ENCODE measurements around the gene ZNF688. TPM values are rescaled to one million over a fixed set of nuclear protein-coding genes. Genes with fewer than 3 reads are reported as not detected.
A peak's percentile ranks its signal among the peaks of the same experiment; 100 is the strongest.

ZNF688 gene
- total and polyA plus RNA-seq, 2 of the 8 experiments (the other 6 are each of a cell fraction or from before 2014, with no cell fraction given): 2.7 to 3.5 TPM

DNA sequence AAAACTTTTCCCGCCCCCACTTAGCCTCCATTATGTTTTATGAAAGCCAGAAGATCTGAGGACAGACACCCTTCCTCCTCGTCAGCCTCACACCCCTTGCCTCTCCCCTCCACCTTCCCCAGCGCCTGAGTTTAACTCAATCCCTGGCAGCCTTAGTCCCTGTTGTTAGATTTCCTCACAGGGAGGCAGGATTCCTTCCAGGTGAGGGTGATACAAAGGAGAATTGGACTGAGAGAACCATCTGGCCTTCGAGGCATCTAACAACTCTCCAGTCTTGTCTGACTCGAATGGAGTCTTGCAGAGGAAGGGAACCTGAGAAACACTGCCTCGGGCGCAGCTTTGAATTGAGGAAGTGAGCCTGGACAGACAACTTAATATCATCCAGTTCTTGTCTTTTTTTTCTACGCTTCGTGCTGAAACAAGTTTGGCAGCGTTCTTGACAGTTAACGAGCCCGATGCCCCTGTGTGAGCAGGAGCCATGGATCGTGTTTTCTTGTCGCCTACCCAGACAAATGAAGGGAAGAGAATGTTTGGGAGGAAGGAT lies 43.8 kb downstream of the ZNF688 start:
- ChIA-PET CTCF (ENCODE audit: partially characterized antibody) (interaction anchor here (0.6 to 2.9 kb wide), 5 partner anchors 30 to 98 kb away, joined by 3 to 12 read pairs (median 3); partner anchors contain the start of gene DCTPP1), POLR2A (ENCODE audit: partially characterized antibody) (interaction anchor here (0.7 to 5.7 kb wide), 24 partner anchors 8 to 278 kb away, joined by 3 to 48 read pairs (median 3); partner anchors contain the start of genes CD2BP2, DCTPP1, ZNF48 and ZNF689)
- H2BK20ac ChIP-seq (ENCODE audit: low read length): no peak overlapping the region
- H3K4me3 ChIP-seq (ENCODE audit: extremely low read depth in 1 of 4, insufficient read depth in 2 of 4, low read depth in 3 of 4, low read length in 4 of 4): peak overlapping the region; percentile 25 to 99 (median 34); a peak in 5 of 8 replicates
- peaks cover 2% of the 10 kb centered on the region; the same call in 1 of the 2 replicates for H3K23me2 ChIP-seq (ENCODE audit: low read depth, low read length)
- peak overlapping the region; percentile 71 to 81 for H3K4me2 ChIP-seq (ENCODE audit: insufficient read depth in 1 of 2, low read depth in 2 of 2, low read length in 2 of 2)
- H3K27me3 ChIP-seq (replicated peaks in 1 of 4; ENCODE audit: control insufficient read depth in 3 of 4, extremely low read depth in 1 of 4, insufficient read depth in 3 of 4, low read length in 3 of 4): no peaks in the 10 kb centered on the region
- peak overlapping the region; percentile 70 for H3K27ac ChIP-seq (ENCODE audit: low read depth, low read length)
- peak overlapping the region; percentile 51; the same call in 1 of the 2 replicates for H4K8ac ChIP-seq (ENCODE audit: extremely low read depth, insufficient read depth, low read length)
- H3K18ac ChIP-seq (ENCODE audit: extremely low read depth, low read length): peak overlapping the region; percentile 99
- peak overlapping the region; percentile 92 for H2BK5ac ChIP-seq (ENCODE audit: low read depth, low read length)
- H4K91ac ChIP-seq (replicated peaks; ENCODE audit: insufficient read length, low read length): peak overlapping the region; percentile 66
- peaks cover 2% of the 10 kb centered on the region; the same call in 1 of the 2 replicates for H3K79me1 ChIP-seq (ENCODE audit: low read depth, low read length)
- peak overlapping the region; percentile 96 for H2AK5ac ChIP-seq (ENCODE audit: low read depth, low read length)
- no peaks in the 10 kb centered on the region for H3K79me2 ChIP-seq (ENCODE audit: control insufficient read depth in 1 of 2, insufficient read depth in 2 of 2, low read length in 2 of 2)
- H3K4me1 ChIP-seq (replicated peaks in 1 of 4; ENCODE audit: control insufficient read depth in 3 of 4, insufficient read depth in 4 of 4, low read length in 3 of 4): peaks cover 3 to 6% (median 6%) of the 10 kb centered on the region in 4 experiments
- H3K56ac ChIP-seq (replicated peaks; ENCODE audit: insufficient read length, low read depth, low read length): no peak overlapping the region
- WGBS, 2 experiments (ENCODE audit: extremely low coverage in 1 of 2, insufficient coverage in 1 of 2, insufficient read length in 1 of 2, insufficient replicate concordance in 2 of 2, low coverage in 1 of 2, low lambda C conversion rate in 2 of 2, missing lambda C conversion rate in 1 of 2): 61% methylated on average over 14 of the region's 14 CpGs; no CpG with 5 or more reads in 1 of the 2 experiments
- H3K9ac ChIP-seq (replicated peaks in 1 of 4; ENCODE audit: extremely low read depth in 1 of 4, low read depth in 3 of 4, low read length in 3 of 4): peak overlapping the region; percentile 49 to 75 (median 62)
- FAIRE-seq (no peak), DNase-seq (ENCODE audit: low read depth in 1 of 2, low spot score in 2 of 2) (no peak)
- H3K4ac ChIP-seq (replicated peaks; ENCODE audit: insufficient read length, low read depth, low read length): peak overlapping the region; percentile 65
- H3K23ac ChIP-seq (ENCODE audit: insufficient read length): no peak overlapping the region
- H2AFZ ChIP-seq (ENCODE audit: low read length): no peak overlapping the region
- H4K20me1 ChIP-seq (replicated peaks in 1 of 2; ENCODE audit: control insufficient read depth in 1 of 2, insufficient read depth in 2 of 2, low read length in 2 of 2): peaks cover 0 to 7% of the 10 kb centered on the region in 2 experiments
- no peak overlapping the region for H3K14ac ChIP-seq (ENCODE audit: insufficient read length)
- no peak overlapping the region for H2BK120ac ChIP-seq (replicated peaks; ENCODE audit: low read depth, low read length)
- H3K36me3 ChIP-seq (ENCODE audit: control insufficient read depth in 2 of 4, insufficient read depth in 4 of 4, low read length in 3 of 4): peaks cover 0 to 17% (median 2%) of the 10 kb centered on the region in 4 experiments; a peak in 2 of 8 replicates
- H4K5ac ChIP-seq (ENCODE audit: insufficient read length, low read depth, low read length): peak overlapping the region; percentile 55
- no peaks in the 10 kb centered on the region for H3K9me3 ChIP-seq (ENCODE audit: insufficient read depth in 2 of 2, low read depth in 1 of 2, low read length in 1 of 2)
- peak overlapping the region; percentile 61 for H2BK15ac ChIP-seq (ENCODE audit: low read length)
- peak overlapping the region; percentile 92; the same call in 1 of the 2 replicates for H2BK12ac ChIP-seq (ENCODE audit: low read depth, low read length)
- TF ChIP-seq SP1 (IDR thresholded peaks at IDR 0.05; ENCODE audit: low read depth, low read length) (no peak), POLR2AphosphoS5 (IDR thresholded peaks at IDR 0.05; ENCODE audit: low read depth, low read length) (peak; percentile 7; the same call in 1 of the 2 replicates), MAFK (IDR thresholded peaks at IDR 0.05; ENCODE audit: low read depth, low read length) (no peak), KDM4A (IDR thresholded peaks at IDR 0.05; ENCODE audit: low read depth, low read length, severe bottlenecking) (no peak), SP2 (IDR thresholded peaks at IDR 0.05; ENCODE audit: low read length) (no peak), CREB1 (IDR thresholded peaks at IDR 0.05) (no peak), TEAD4 (IDR thresholded peaks at IDR 0.05; ENCODE audit: low read depth, low read length) (no peak), RNF2 (IDR thresholded peaks at IDR 0.05; ENCODE audit: borderline replicate concordance, low read depth, low read length, missing control alignments, poor library complexity, severe bottlenecking) (no peak), JUND (IDR thresholded peaks at IDR 0.05; ENCODE audit: low read length) (no peak), GTF2F1 (IDR thresholded peaks at IDR 0.05; ENCODE audit: borderline replicate concordance, low read depth, low read length) (no peak), EZH2 (IDR thresholded peaks at IDR 0.05; ENCODE audit: low read depth, low read length, severe bottlenecking) (no peak)
- TF ChIP-seq, protein P1, sequence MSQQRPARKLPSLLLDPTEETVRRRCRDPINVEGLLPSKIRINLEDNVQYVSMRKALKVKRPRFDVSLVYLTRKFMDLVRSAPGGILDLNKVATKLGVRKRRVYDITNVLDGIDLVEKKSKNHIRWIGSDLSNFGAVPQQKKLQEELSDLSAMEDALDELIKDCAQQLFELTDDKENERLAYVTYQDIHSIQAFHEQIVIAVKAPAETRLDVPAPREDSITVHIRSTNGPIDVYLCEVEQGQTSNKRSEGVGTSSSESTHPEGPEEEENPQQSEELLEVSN (IDR thresholded peaks at IDR 0.05): peak; percentile 86

Measured in H1 (cell line).